ENCODE results near the gene CASKIN2.

The CASKIN2 gene

GRCh38 chr17:75475144-75475835, 40.0 kb downstream of the CASKIN2 start:
- no peak overlapping the region for H3K4me3 ChIP-seq (ENCODE audit: low read length)
- no peak for TF ChIP-seq CTCF (conservative IDR thresholded peaks at IDR 0.05; ENCODE audit: low read depth, low read length)
- DNase-seq (ENCODE audit: low read depth): no peak

- no peak for TF ChIP-seq CTCF (conservative IDR thresholded peaks at IDR 0.05; ENCODE audit: low read depth, low read length)
- no peak for DNase-seq (ENCODE audit: low read depth)
- no peak overlapping the region for H3K4me3 ChIP-seq (ENCODE audit: low read length)
Observed at GRCh38 chr17:75474736-75475135, 40.6 kb downstream of the CASKIN2 start.

- TF ChIP-seq CTCF (conservative IDR thresholded peaks at IDR 0.05; ENCODE audit: low read depth, low read length): no peak
- no peak for DNase-seq (ENCODE audit: low read depth)
- no peak overlapping the region for H3K4me3 ChIP-seq (ENCODE audit: low read length)
Observed at GRCh38 chr17:75473246-75473645, 42.1 kb downstream of the CASKIN2 start.

- DNase-seq (ENCODE audit: low read depth): no peak
- TF ChIP-seq CTCF (conservative IDR thresholded peaks at IDR 0.05; ENCODE audit: low read depth, low read length): no peak
- H3K4me3 ChIP-seq (ENCODE audit: low read length): no peak overlapping the region
Observed at GRCh38 chr17:75472119-75472518, 43.2 kb downstream of the CASKIN2 start.

- DNase-seq (ENCODE audit: low read depth): no peak
Observed at GRCh38 chr17:75471207-75471606, 44.1 kb downstream of the CASKIN2 start.

GRCh38 chr17:75468779-75469373, 46.5 kb downstream of the CASKIN2 start:
- no peak for TF ChIP-seq CTCF (conservative IDR thresholded peaks at IDR 0.05; ENCODE audit: low read depth, low read length)
- DNase-seq (ENCODE audit: low read depth): no peak

More at GRCh38 chr17:75471207-75471606, 44.1 kb downstream of the CASKIN2 start:
- TF ChIP-seq CTCF (conservative IDR thresholded peaks at IDR 0.05; ENCODE audit: low read depth, low read length): no peak
- no peak overlapping the region for H3K4me3 ChIP-seq (ENCODE audit: low read length)

GRCh38 chr17:75468291-75468754, 47.0 kb downstream of the CASKIN2 start:
- no peak for DNase-seq (ENCODE audit: low read depth)

More at GRCh38 chr17:75468779-75469373, 46.5 kb downstream of the CASKIN2 start:
- no peak overlapping the region for H3K4me3 ChIP-seq (ENCODE audit: low read length)

More at GRCh38 chr17:75468291-75468754, 47.0 kb downstream of the CASKIN2 start:
- no peak for TF ChIP-seq CTCF (conservative IDR thresholded peaks at IDR 0.05; ENCODE audit: low read depth, low read length)
- no peak overlapping the region for H3K4me3 ChIP-seq (ENCODE audit: low read length)
